ENCODE results near the gene FCGBP.

FCGBP gene

GRCh38 chr19:39943586-39943985, 9.2 kb upstream of the FCGBP start:
- no peak for DNase-seq

- DNase-seq, result no peak
Measured at GRCh38 chr19:39942366-39942730, 7.9 kb upstream of the FCGBP start.

- no peak for DNase-seq
Measured at GRCh38 chr19:39941615-39942365, 7.4 kb upstream of the FCGBP start.

- DNase-seq, result no peak
Measured at GRCh38 chr19:39941151-39941550, 6.7 kb upstream of the FCGBP start.

GRCh38 chr19:39940221-39940833, 5.9 kb upstream of the FCGBP start:
- DNase-seq, result no peak

- no peak for DNase-seq
Measured at GRCh38 chr19:39939556-39939955, 5.1 kb upstream of the FCGBP start.

GRCh38 chr19:39937787-39938186, 3.4 kb upstream of the FCGBP start:
- no peak for DNase-seq

- no peak for DNase-seq
Measured at GRCh38 chr19:39937094-39937720, 2.8 kb upstream of the FCGBP start.

- no peak for DNase-seq
Measured at GRCh38 chr19:39936622-39937021, 2.2 kb upstream of the FCGBP start.

GRCh38 chr19:39936020-39936419, 1.6 kb upstream of the FCGBP start:
- no peak for DNase-seq

GRCh38 chr19:39935364-39935661, 879 bp upstream of the FCGBP start:
- no peak for DNase-seq

GRCh38 chr19:39929750-39930149, 4.7 kb downstream of the FCGBP start:
- DNase-seq, result no peak

- DNase-seq, result no peak
Measured at GRCh38 chr19:39928357-39928725, 6.1 kb downstream of the FCGBP start.

GRCh38 chr19:39927524-39928356, 6.7 kb downstream of the FCGBP start:
- DNase-seq, result no peak

- no peak for DNase-seq
Measured at GRCh38 chr19:39927076-39927475, 7.4 kb downstream of the FCGBP start.

- no peak for DNase-seq
Measured at GRCh38 chr19:39926170-39926760, 8.2 kb downstream of the FCGBP start.

GRCh38 chr19:39924952-39925351, 9.5 kb downstream of the FCGBP start:
- DNase-seq, result no peak

GRCh38 chr19:39924389-39924788, 10.0 kb downstream of the FCGBP start:
- DNase-seq, result no peak

- DNase-seq, result no peak
Measured at GRCh38 chr19:39923862-39924261, 10.6 kb downstream of the FCGBP start.

GRCh38 chr19:39919976-39920375, 14.5 kb downstream of the FCGBP start:
- no peak for DNase-seq

GRCh38 chr19:39918183-39918651, 16.2 kb downstream of the FCGBP start:
- no peak for DNase-seq

- DNase-seq, result no peak
Measured at GRCh38 chr19:39917561-39918182, 16.8 kb downstream of the FCGBP start.

Data from NCI-H69 (cell line).